T-helper 2 cell treated with Interferon-gamma antibody and Interleukin-4, amounts not matched to agents 100 ng/mL and 5 ng/mL, for 36 hours (primary cell): ENCODE measurements around the gene BANP. TPM values are rescaled to one million over a fixed set of nuclear protein-coding genes. Genes with fewer than 3 reads are reported as not detected.
"Not testable (repeated sequence)": the region's sequence is repeated elsewhere in the genome, so short reads cannot be mapped to it uniquely, and the experiment has no call there.

Experiments
- intact Hi-C: fragments of 100-400 bp; cut with micrococcal nuclease; formaldehyde crosslinking; loops from one replicate; pipeline ENCODE4 v1.15.1; 2023
- total RNA-seq: library from RNA; stranded (reverse); gene quantifications from 2 replicates; pipeline ENCODE4 v1.2.3, GENCODE V29; 2022

Gene BANP
- total RNA-seq, 1 donor from 2014 or later: 45.1 TPM

GRCh38 chr16:87988596-87988995 is 37.4 kb downstream of the BANP start:
- intact Hi-C loops: not testable (repeated sequence)

GRCh38 chr16:87990254-87990653 is 39.0 kb downstream of the BANP start:
- intact Hi-C loops: not testable (repeated sequence)

- intact Hi-C loops: not testable (repeated sequence)
These were observed 40.9 kb downstream of the BANP start for GRCh38 chr16:87992142-87992541.

GRCh38 chr16:87993901-87994300 is 42.7 kb downstream of the BANP start:
- intact Hi-C loops: no loop called here

- intact Hi-C loops: no loop called here
These were observed 44.4 kb downstream of the BANP start for GRCh38 chr16:87995644-87996043.

GRCh38 chr16:87996962-87997880 is 46.0 kb downstream of the BANP start:
- intact Hi-C loops: no loop called here

GRCh38 chr16:87998184-87998793 is 47.1 kb downstream of the BANP start:
- intact Hi-C loops: not testable (repeated sequence)

GRCh38 chr16:87998992-87999391 is 47.8 kb downstream of the BANP start:
- intact Hi-C loops: not testable (repeated sequence)

GRCh38 chr16:88002211-88002610 is 51.0 kb downstream of the BANP start:
- intact Hi-C loops: no loop called here

GRCh38 chr16:88002749-88003148 is 51.5 kb downstream of the BANP start:
- intact Hi-C loops: no loop called here

- intact Hi-C loops: no loop called here
These were observed 52.1 kb downstream of the BANP start for GRCh38 chr16:88003316-88003715.

GRCh38 chr16:88003736-88004135 is 52.5 kb downstream of the BANP start:
- intact Hi-C loops: no loop called here

GRCh38 chr16:88004391-88004790 is 53.2 kb downstream of the BANP start:
- intact Hi-C loops: no loop called here

GRCh38 chr16:88005181-88005581 is 53.9 kb downstream of the BANP start:
- intact Hi-C loops: no loop called here

GRCh38 chr16:88005968-88006367 is 54.7 kb downstream of the BANP start:
- intact Hi-C loops: no loop called here

GRCh38 chr16:88007321-88007731 is 56.1 kb downstream of the BANP start:
- intact Hi-C loops: no loop called here

GRCh38 chr16:88008840-88009239 is 57.6 kb downstream of the BANP start:
- intact Hi-C loops: no loop called here

GRCh38 chr16:88009563-88010342 is 58.5 kb downstream of the BANP start:
- intact Hi-C loops: no loop called here

- intact Hi-C loops: no loop called here
These were observed 59.2 kb downstream of the BANP start for GRCh38 chr16:88010343-88010967.

GRCh38 chr16:88010968-88011483 is 59.8 kb downstream of the BANP start:
- intact Hi-C loops: no loop called here

GRCh38 chr16:88012360-88012759 is 61.1 kb downstream of the BANP start:
- intact Hi-C loops: no loop called here
